ENCODE results near the gene PCGF3.

DNA sequence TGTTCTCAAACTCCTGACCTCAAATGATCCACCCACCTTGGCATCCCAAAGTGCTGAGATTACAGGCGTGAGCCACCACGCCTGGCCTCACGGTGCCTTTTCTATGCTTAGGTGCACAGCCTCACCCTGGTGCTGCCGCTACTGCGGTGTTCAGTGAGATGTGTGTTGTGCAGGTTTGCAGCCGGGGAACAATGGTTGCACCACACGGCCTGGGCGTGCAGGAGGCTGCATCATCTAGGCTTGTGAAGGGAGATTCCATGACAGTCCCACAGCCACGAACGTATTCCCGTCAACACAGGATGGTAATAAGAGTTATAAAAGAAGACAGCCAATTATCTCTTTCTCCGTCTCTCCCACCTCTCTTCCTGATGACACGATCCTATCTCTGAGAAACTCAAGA lies 98.3 kb downstream of the PCGF3 start:
- TF ChIP-seq POLR2AphosphoS5 (IDR thresholded peaks at IDR 0.05) (no peak), POLR2A (IDR thresholded peaks at IDR 0.05) (no peak)
- TF ChIP-seq, protein P1, sequence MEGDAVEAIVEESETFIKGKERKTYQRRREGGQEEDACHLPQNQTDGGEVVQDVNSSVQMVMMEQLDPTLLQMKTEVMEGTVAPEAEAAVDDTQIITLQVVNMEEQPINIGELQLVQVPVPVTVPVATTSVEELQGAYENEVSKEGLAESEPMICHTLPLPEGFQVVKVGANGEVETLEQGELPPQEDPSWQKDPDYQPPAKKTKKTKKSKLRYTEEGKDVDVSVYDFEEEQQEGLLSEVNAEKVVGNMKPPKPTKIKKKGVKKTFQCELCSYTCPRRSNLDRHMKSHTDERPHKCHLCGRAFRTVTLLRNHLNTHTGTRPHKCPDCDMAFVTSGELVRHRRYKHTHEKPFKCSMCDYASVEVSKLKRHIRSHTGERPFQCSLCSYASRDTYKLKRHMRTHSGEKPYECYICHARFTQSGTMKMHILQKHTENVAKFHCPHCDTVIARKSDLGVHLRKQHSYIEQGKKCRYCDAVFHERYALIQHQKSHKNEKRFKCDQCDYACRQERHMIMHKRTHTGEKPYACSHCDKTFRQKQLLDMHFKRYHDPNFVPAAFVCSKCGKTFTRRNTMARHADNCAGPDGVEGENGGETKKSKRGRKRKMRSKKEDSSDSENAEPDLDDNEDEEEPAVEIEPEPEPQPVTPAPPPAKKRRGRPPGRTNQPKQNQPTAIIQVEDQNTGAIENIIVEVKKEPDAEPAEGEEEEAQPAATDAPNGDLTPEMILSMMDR (IDR thresholded peaks at IDR 0.05), result no peak
